Loucy (cell line): ENCODE measurements around the gene GRK3.
A peak's percentile ranks its signal among the peaks of the same experiment; 100 is the strongest.

Source experiments
- H2AFZ ChIP-seq: fragments of 200-600 bp; sonication (generic); 2 replicates; pipeline ENCODE4 v1.6.0; 2016; ENCODE audit warnings: antibody characterized with exemption, mild to moderate bottlenecking, low read length, moderate library complexity
- H3F3A ChIP-seq: fragments of 200-600 bp; 2 replicates; pipeline ENCODE4 v1.6.0; 2016; ENCODE audit warnings: antibody characterized with exemption, low read depth, mild to moderate bottlenecking
- H3K27me3 ChIP-seq: fragments of 200-600 bp; sonication (generic); 2 replicates; pipeline ENCODE4 v1.6.1; 2014; ENCODE audit warnings: low read length, mild to moderate bottlenecking; ENCODE audit not compliant: insufficient read depth, poor library complexity, severe bottlenecking
- H3K36me3 ChIP-seq: fragments of 200-600 bp; sonication (generic); 2 replicates; pipeline ENCODE4 v1.6.1; 2016; ENCODE audit warnings: low read length; ENCODE audit not compliant: insufficient read depth
- H3K4me1 ChIP-seq: fragments of 200-600 bp; sonication (generic); 2 replicates; pipeline ENCODE4 v1.5.1; 2014; ENCODE audit warnings: low read length, mild to moderate bottlenecking; ENCODE audit not compliant: insufficient read depth, poor library complexity, severe bottlenecking
- H3K4me2 ChIP-seq: fragments of 200-600 bp; sonication (generic); 2 replicates; pipeline ENCODE4 v1.6.0; 2014; ENCODE audit warnings: antibody characterized with exemption, low read length, low read depth, mild to moderate bottlenecking; ENCODE audit not compliant: poor library complexity, severe bottlenecking
- H3K4me3 ChIP-seq: fragments of 200-600 bp; sonication (generic); 2 replicates; pipeline ENCODE4 v1.5.1; 2014; ENCODE audit warnings: low read length, mild to moderate bottlenecking, mixed read lengths; ENCODE audit not compliant: poor library complexity, severe bottlenecking
- H3K79me2 ChIP-seq: fragments of 200-600 bp; sonication (generic); 2 replicates; pipeline ENCODE4 v1.6.1; 2014; ENCODE audit warnings: low read length; ENCODE audit not compliant: insufficient read depth
- H3K9ac ChIP-seq: fragments of 200-600 bp; sonication (generic); 2 replicates; pipeline ENCODE4 v1.6.0; 2014; ENCODE audit warnings: mild to moderate bottlenecking, low read depth, low read length, moderate library complexity; ENCODE audit not compliant: poor library complexity, severe bottlenecking
- H3K9me2 ChIP-seq: fragments of 200-600 bp; sonication (generic); replicated peaks from 2 replicates; pipeline ENCODE4 v1.6.1; 2016; ENCODE audit warnings: low read depth, low read length, mixed read lengths
- H3K9me3 ChIP-seq: fragments of 200-600 bp; sonication (generic); 2 replicates; pipeline ENCODE4 v1.6.1; 2014; ENCODE audit warnings: mild to moderate bottlenecking, antibody characterized with exemption, low read length, low read depth; ENCODE audit not compliant: insufficient read depth
- H4K20me1 ChIP-seq: fragments of 200-600 bp; sonication (generic); 2 replicates; pipeline ENCODE4 v1.6.0; 2014; ENCODE audit warnings: antibody characterized with exemption, low read length, mild to moderate bottlenecking; ENCODE audit not compliant: insufficient read depth, poor library complexity, severe bottlenecking
- CTCF ChIP-seq: fragments of 200-600 bp; sonication (generic); conservative IDR thresholded peaks from 2 replicates; pipeline ENCODE4 v1.5.1; 2014; ENCODE audit warnings: mild to moderate bottlenecking, antibody characterized with exemption, low read length
- EZH2phosphoT487 ChIP-seq: fragments of 200-600 bp; IDR thresholded peaks from 2 replicates; pipeline ENCODE4 v1.6.1; 2018; ENCODE audit warnings: antibody characterized with exemption, mild to moderate bottlenecking, moderate library complexity, borderline replicate concordance

Gene GRK3

GRCh38 chr22:25718135-25718840, 153.8 kb downstream of the GRK3 start:
- H4K20me1 ChIP-seq, result no peaks in the 10 kb centered on the region
- H3F3A ChIP-seq, result no peaks in the 10 kb centered on the region; the same call in 1 of the 2 replicates
- no peak for TF ChIP-seq CTCF
- peaks cover 18% of the 10 kb centered on the region for H3K4me1 ChIP-seq
- no peak overlapping the region for H3K4me3 ChIP-seq
- H3K9ac ChIP-seq, result peak overlapping the region; percentile 9
- H3K36me3 ChIP-seq, result peaks cover 87% of the 10 kb centered on the region; the same call in 1 of the 2 replicates
- H3K9me2 ChIP-seq, result no peaks in the 10 kb centered on the region
- no peaks in the 10 kb centered on the region for H3K27me3 ChIP-seq
- no peak overlapping the region for H3K4me2 ChIP-seq
- H2AFZ ChIP-seq, result no peak overlapping the region
- H3K9me3 ChIP-seq, result no peaks in the 10 kb centered on the region
- no peaks in the 10 kb centered on the region for H3K79me2 ChIP-seq

GRCh38 chr22:25722223-25722622, 157.7 kb downstream of the GRK3 start:
- no peak for TF ChIP-seq EZH2phosphoT487
- no peak for TF ChIP-seq CTCF
- Histone ChIP-seq H2AFZ (no peak overlapping the region), H3K79me2 (no peaks in the 10 kb centered on the region), H3K9me3 (no peaks in the 10 kb centered on the region), H3K9me2 (no peaks in the 10 kb centered on the region), H3K27me3 (no peaks in the 10 kb centered on the region), H3K36me3 (peaks cover 60% of the 10 kb centered on the region; the same call in 1 of the 2 replicates), H3K4me2 (no peak overlapping the region), H4K20me1 (no peaks in the 10 kb centered on the region), H3K4me3 (no peak overlapping the region), H3F3A (no peaks in the 10 kb centered on the region), H3K4me1 (peaks cover 18% of the 10 kb centered on the region), H3K9ac (no peak overlapping the region)

- H3K9ac ChIP-seq, result no peak overlapping the region
- H4K20me1 ChIP-seq, result no peaks in the 10 kb centered on the region
- TF ChIP-seq CTCF (no peak), EZH2phosphoT487 (no peak)
- no peak overlapping the region for H3K4me3 ChIP-seq
- no peak overlapping the region for H2AFZ ChIP-seq
- no peaks in the 10 kb centered on the region for H3F3A ChIP-seq
- no peaks in the 10 kb centered on the region for H3K9me3 ChIP-seq
- H3K4me1 ChIP-seq, result peaks cover 22% of the 10 kb centered on the region
- no peaks in the 10 kb centered on the region for H3K79me2 ChIP-seq
- H3K9me2 ChIP-seq, result no peaks in the 10 kb centered on the region
- H3K27me3 ChIP-seq, result no peaks in the 10 kb centered on the region
- peaks cover 56% of the 10 kb centered on the region; the same call in 1 of the 2 replicates for H3K36me3 ChIP-seq
- H3K4me2 ChIP-seq, result no peak overlapping the region
Observed at GRCh38 chr22:25722626-25723025, 158.2 kb downstream of the GRK3 start.
